CD14-positive monocyte (primary cell): ENCODE data around the gene RBL2. TPM values are rescaled to one million over a fixed set of nuclear protein-coding genes. Genes with fewer than 3 reads are reported as not detected.

Experiments
- DNase-seq, 3 donors: peaks; one replicate each; pipeline ENCODE4 v3.0.0-alpha.2; 2011 to 2022
- H2AFZ ChIP-seq: 2 replicates; pipeline ENCODE4 v1.6.0; 2012; ENCODE audit warnings: mild to moderate bottlenecking, low read depth, low read length, inconsistent platforms; ENCODE audit not compliant: insufficient read depth, poor library complexity, severe bottlenecking
- H3K27ac ChIP-seq, 2 donors: 1 replicate in 1 of 2; 2 replicates in 1 of 2; pipeline ENCODE4 v1.5.1; 2012 to 2013; ENCODE audit warnings: low read length in 2 of 2, control low read depth in 1 of 2, inconsistent platforms in 1 of 2, low read depth in 1 of 2, mild to moderate bottlenecking in 1 of 2
- H3K27me3 ChIP-seq, 2 donors: one replicate each; pipeline versions ENCODE4 v1.6.0 to v1.6.1; 2011 to 2013; ENCODE audit warnings: low read length in 2 of 2; ENCODE audit not compliant: control insufficient read depth in 2 of 2, insufficient read depth in 2 of 2
- H3K36me3 ChIP-seq, 2 donors: replicated peaks in 1 of 2; 1 replicate in 1 of 2; 2 replicates in 1 of 2; pipeline versions ENCODE4 v1.5.1 to v1.6.1; 2012 to 2013; ENCODE audit warnings: low read length in 2 of 2, control low read depth in 1 of 2, inconsistent platforms in 1 of 2, mild to moderate bottlenecking in 1 of 2; ENCODE audit not compliant: insufficient read depth in 2 of 2, control insufficient read depth in 1 of 2
- H3K4me1 ChIP-seq, 2 donors: 1 replicate in 1 of 2; 2 replicates in 1 of 2; pipeline versions ENCODE4 v1.5.1 to v1.6.1; 2012 to 2013; ENCODE audit warnings: low read length in 2 of 2, control low read depth in 1 of 2, inconsistent platforms in 1 of 2, mild to moderate bottlenecking in 1 of 2, moderate library complexity in 1 of 2; ENCODE audit not compliant: insufficient read depth in 2 of 2, control insufficient read depth in 1 of 2
- H3K4me2 ChIP-seq: replicated peaks from 2 replicates; pipeline ENCODE3; 2012; ENCODE audit warnings: low read length, moderate library complexity, mild to moderate bottlenecking; ENCODE audit not compliant: poor library complexity, severe bottlenecking; ENCODE audit errors: extremely low read depth
- H3K4me3 ChIP-seq, 3 experiments: fragments of 200-600 bp in 1 of 3; sonication (generic) in 1 of 3; replicated peaks in 1 of 3; 1 replicate in 2 of 3; 2 replicates in 1 of 3; pipeline ENCODE4 v1.5.1; 2011 to 2013; ENCODE audit warnings: low read length in 3 of 3, mild to moderate bottlenecking in 3 of 3, control low read depth in 2 of 3, low read depth in 2 of 3, inconsistent platforms in 1 of 3, moderate library complexity in 1 of 3
- H3K79me2 ChIP-seq: 2 replicates; pipeline ENCODE4 v1.6.0; 2012; ENCODE audit warnings: mild to moderate bottlenecking, control low read depth, inconsistent platforms, low read length, moderate library complexity; ENCODE audit not compliant: insufficient read depth
- H3K9ac ChIP-seq: 2 replicates; pipeline ENCODE4 v1.6.0; 2017; ENCODE audit warnings: low read length, mild to moderate bottlenecking; ENCODE audit not compliant: insufficient read depth, poor library complexity, severe bottlenecking
- H3K9me3 ChIP-seq, 2 donors: replicated peaks in 1 of 2; 1 replicate in 1 of 2; 2 replicates in 1 of 2; pipeline versions ENCODE4 v1.5.1 to v1.6.1; 2012 to 2013; ENCODE audit warnings: low read length in 2 of 2, control low read depth in 1 of 2; ENCODE audit not compliant: control insufficient read depth in 1 of 2, insufficient read depth in 1 of 2
- H4K20me1 ChIP-seq: 2 replicates; pipeline ENCODE4 v1.6.0; 2012; ENCODE audit warnings: mild to moderate bottlenecking, low read length, control low read depth, moderate library complexity; ENCODE audit not compliant: insufficient read depth
- H3K27ac Mint-ChIP-seq, 7 donors: one replicate each; pipeline ENCODE4 v1.8.0; 2020; ENCODE audit warnings: mild to moderate bottlenecking in 7 of 7, mixed read lengths in 7 of 7, moderate library complexity in 6 of 7, inconsistent platforms in 2 of 7
- H3K27me3 Mint-ChIP-seq, 3 donors: one replicate each; pipeline ENCODE4 v1.8.0; 2021 to 2022; ENCODE audit warnings: low read depth in 3 of 3, mild to moderate bottlenecking in 3 of 3, mixed read lengths in 3 of 3, moderate library complexity in 3 of 3, inconsistent platforms in 1 of 3
- H3K36me3 Mint-ChIP-seq, 2 donors: one replicate each; pipeline ENCODE4 v1.8.0; 2020; ENCODE audit warnings: mixed read lengths in 2 of 2, inconsistent platforms in 1 of 2, mild to moderate bottlenecking in 1 of 2
- H3K4me1 Mint-ChIP-seq: one replicate; pipeline ENCODE4 v1.8.0; 2020; ENCODE audit warnings: mild to moderate bottlenecking, mixed read lengths
- H3K4me3 Mint-ChIP-seq, 2 donors: one replicate each; pipeline ENCODE4 v1.8.0; 2020; ENCODE audit warnings: mild to moderate bottlenecking in 2 of 2, mixed read lengths in 2 of 2, moderate library complexity in 1 of 2
- H3K9me3 Mint-ChIP-seq, 7 donors: one replicate each; pipeline ENCODE4 v1.8.0; 2020 to 2022; ENCODE audit warnings: mixed read lengths in 7 of 7, mild to moderate bottlenecking in 6 of 7, moderate library complexity in 6 of 7, inconsistent platforms in 2 of 7
- WGBS: methylation state at CpG from one replicate; pipeline ENCODE4 v1.1.5; 2013; ENCODE audit warnings: missing lambda C conversion rate; ENCODE audit not compliant: insufficient coverage; 5-methylcytosine and 5-hydroxymethylcytosine counted together
- intact Hi-C, 2 donors: fragments of 100-400 bp; cut with micrococcal nuclease; formaldehyde crosslinking; loops; one replicate each; pipeline versions ENCODE4 v1.15.0 to v1.15.1; 2023
- polyA plus RNA-seq, 3 donors: library from polyadenylated mRNA; depleted of rRNA in 1 of 3; unstranded in 2 of 3; stranded (reverse) in 1 of 3; fragments of 300-500 nt in 2 of 3; fragments of >200 nt in 1 of 3; fragmentation: Illumina TruSeq in 2 of 3; gene quantifications; 1 replicate in 2 of 3; 2 replicates in 1 of 3; pipeline ENCODE4 v1.2.3, GENCODE V29; 2012 to 2021
- TF ChIP-seq, protein P1 (sequence below): fragments of 200-600 bp; IDR thresholded peaks from one replicate; pipeline ENCODE4 v1.8.0; 2022; ENCODE audit warnings: antibody characterized with exemption, mild to moderate bottlenecking

Gene RBL2
- polyA plus RNA-seq, 3 donors, result 54.3 to 104 (median 77.7) TPM

- Histone ChIP-seq H3K9ac (no peak overlapping the region), H3K9me3 (no peaks in the 10 kb centered on the region), H3K27me3 (no peaks in the 10 kb centered on the region), H2AFZ (no peak overlapping the region), H3K79me2 (no peaks in the 10 kb centered on the region), H4K20me1 (no peaks in the 10 kb centered on the region), H3K4me3 (no peak overlapping the region), H3K4me1 (peaks cover 3 to 4% of the 10 kb centered on the region in 2 donors), H3K36me3 (no peaks in the 10 kb centered on the region), H3K27ac (no peak overlapping the region), H3K4me2 (no peak overlapping the region)
- 89% methylated on average over 14 of the region's 15 CpGs for WGBS
- peaks cover 11 to 35% (median 23%) of the 10 kb centered on the region in 3 donors for H3K27me3 Mint-ChIP-seq
- intact Hi-C loops, result no loop called here
- DNase-seq, result no peak
- no peak overlapping the region for H3K27ac Mint-ChIP-seq
- TF ChIP-seq, protein P1, sequence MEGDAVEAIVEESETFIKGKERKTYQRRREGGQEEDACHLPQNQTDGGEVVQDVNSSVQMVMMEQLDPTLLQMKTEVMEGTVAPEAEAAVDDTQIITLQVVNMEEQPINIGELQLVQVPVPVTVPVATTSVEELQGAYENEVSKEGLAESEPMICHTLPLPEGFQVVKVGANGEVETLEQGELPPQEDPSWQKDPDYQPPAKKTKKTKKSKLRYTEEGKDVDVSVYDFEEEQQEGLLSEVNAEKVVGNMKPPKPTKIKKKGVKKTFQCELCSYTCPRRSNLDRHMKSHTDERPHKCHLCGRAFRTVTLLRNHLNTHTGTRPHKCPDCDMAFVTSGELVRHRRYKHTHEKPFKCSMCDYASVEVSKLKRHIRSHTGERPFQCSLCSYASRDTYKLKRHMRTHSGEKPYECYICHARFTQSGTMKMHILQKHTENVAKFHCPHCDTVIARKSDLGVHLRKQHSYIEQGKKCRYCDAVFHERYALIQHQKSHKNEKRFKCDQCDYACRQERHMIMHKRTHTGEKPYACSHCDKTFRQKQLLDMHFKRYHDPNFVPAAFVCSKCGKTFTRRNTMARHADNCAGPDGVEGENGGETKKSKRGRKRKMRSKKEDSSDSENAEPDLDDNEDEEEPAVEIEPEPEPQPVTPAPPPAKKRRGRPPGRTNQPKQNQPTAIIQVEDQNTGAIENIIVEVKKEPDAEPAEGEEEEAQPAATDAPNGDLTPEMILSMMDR, result no peak
- peaks cover 9% of the 10 kb centered on the region for H3K4me1 Mint-ChIP-seq
- H3K4me3 Mint-ChIP-seq, result no peak overlapping the region
- peaks cover 0 to 4% (median 0%) of the 10 kb centered on the region in 7 donors for H3K9me3 Mint-ChIP-seq
- no peaks in the 10 kb centered on the region for H3K36me3 Mint-ChIP-seq
These were observed 89.8 kb downstream of the RBL2 start for GRCh38 chr16:53523971-53524548.

GRCh38 chr16:53528797-53529196 is 94.5 kb downstream of the RBL2 start:
- H2AFZ ChIP-seq, result no peak overlapping the region
- H3K79me2 ChIP-seq, result no peaks in the 10 kb centered on the region
- H4K20me1 ChIP-seq, result no peaks in the 10 kb centered on the region
- H3K9ac ChIP-seq, result no peak overlapping the region
- no peak overlapping the region for H3K4me3 Mint-ChIP-seq
- no peak overlapping the region for H3K27ac ChIP-seq
- H3K4me2 ChIP-seq, result no peak overlapping the region
- no peaks in the 10 kb centered on the region for H3K36me3 ChIP-seq
- H3K27ac Mint-ChIP-seq, result no peak overlapping the region
- no peak overlapping the region for H3K4me3 ChIP-seq
- H3K9me3 Mint-ChIP-seq, result peaks cover 0 to 2% (median 0%) of the 10 kb centered on the region in 7 donors
- H3K36me3 Mint-ChIP-seq, result no peaks in the 10 kb centered on the region
- peaks cover under 1 to 9% (median 6%) of the 10 kb centered on the region in 3 donors for H3K27me3 Mint-ChIP-seq
- no peak for DNase-seq
- no peaks in the 10 kb centered on the region for H3K9me3 ChIP-seq
- intact Hi-C loops, result no loop called here
- H3K4me1 ChIP-seq, result no peaks in the 10 kb centered on the region
- H3K4me1 Mint-ChIP-seq, result no peaks in the 10 kb centered on the region
- H3K27me3 ChIP-seq, result no peaks in the 10 kb centered on the region
- WGBS, result 96% methylated on average over 6 of the region's 6 CpGs
- TF ChIP-seq, protein P1, result no peak
